HG03060 (cell line): ENCODE results near the gene PPP1R37.

Source experiments
- ATAC-seq: cut with Tn5 transposase; IDR thresholded peaks from one replicate; pipeline ENCODE4 v1.9.1; 2021; ENCODE audit warnings: low read depth, moderate number of reproducible peaks; ENCODE audit not compliant: unreplicated experiment

PPP1R37 gene

GRCh38 chr19:45092747-45093678 is at the start of gene PPP1R37:
TSS of gene PPP1R37 (plus strand) at chr19:45093179. CDS start at chr19:45093326, 147 bp downstream.
- peak; percentile 42 for ATAC-seq

DNA sequence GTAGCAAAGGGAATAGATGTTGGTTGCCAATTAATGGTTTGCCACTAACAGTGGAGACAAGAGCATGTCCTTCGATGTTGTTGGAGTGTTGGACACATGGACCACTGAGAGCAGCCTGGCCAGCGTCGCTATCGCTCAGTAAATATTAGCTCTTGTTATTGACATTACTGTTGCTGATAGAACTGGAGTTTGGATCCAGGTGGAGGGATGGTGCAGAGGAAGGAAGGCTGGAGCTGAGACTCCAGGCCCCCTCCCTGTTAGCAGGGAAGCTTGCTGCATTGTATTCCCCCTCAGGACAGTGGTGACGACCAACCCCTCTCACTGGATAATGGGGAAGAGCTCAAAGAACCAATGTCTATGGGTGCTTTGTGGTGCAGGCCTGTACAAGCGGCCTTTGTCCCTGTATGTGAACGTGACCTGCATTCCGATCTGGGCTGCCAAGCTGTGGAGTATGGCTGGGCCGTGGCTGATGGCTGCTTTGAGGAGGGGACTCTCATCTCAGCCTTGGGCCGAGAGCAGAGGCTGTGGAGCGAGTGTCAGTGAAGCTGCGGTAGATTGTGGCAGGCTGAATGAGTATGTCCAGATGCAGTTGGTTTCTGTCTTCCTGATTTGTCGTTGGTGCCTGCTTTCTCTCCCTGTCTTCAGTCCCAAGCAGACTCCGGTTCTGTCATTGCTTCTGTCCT is 47.2 kb upstream of the PPP1R37 start:
- no peak for ATAC-seq

DNA sequence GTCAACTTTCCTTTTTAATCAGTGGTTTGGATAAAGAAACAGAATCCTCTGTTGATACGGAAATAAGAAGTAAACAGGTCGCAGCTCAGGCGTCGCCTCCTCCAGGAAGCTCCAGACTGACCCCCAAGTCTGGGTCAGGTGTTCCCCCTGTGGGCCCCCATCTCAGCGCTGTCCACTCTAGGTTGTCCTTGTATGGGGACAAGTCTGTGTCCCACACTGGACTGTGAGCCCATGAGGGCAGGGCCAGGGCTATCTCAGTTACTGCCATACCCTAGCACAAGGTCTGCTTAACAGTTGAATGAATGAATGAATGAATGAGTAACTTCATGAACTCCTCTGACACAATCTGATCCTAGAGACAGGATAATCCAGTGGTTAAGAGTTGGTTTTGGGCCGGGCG is 46.6 kb upstream of the PPP1R37 start:
- no peak for ATAC-seq

- no peak for ATAC-seq
These were observed 45.7 kb upstream of the PPP1R37 start for GRCh38 chr19:45047188-45047797.

DNA sequence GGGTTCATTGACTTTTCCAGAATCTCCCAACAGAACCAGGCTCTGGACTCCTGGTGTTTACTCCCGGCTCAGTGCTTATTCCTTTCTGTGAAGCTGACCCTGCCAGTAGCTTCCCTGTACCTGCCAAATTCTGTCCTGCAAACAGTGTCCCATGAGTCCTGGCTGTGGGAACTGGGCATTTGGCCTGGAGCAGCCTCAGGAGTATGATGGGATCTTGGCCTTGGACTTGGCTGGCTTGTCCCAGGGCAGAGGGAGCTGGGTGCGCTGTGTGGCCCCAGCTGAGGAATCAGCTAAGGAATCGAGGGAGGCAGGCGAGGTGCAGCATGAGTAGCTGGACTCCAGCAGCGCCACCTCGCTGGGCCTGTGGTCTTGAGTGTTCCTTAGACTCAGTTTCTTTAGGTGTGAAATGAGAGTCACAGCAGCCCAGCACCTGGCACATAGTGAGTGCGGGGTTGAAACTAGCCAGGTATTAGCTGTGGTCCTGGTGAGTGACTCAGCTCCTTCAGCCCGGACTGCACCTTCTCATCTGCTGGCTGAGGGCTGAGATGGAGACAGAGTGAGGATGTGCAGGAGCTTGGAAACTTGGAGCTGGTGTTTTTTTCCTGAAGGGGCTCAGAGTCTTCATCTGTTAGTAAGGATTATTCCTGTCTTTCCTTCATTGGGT is 43.8 kb upstream of the PPP1R37 start:
- no peak for ATAC-seq

DNA sequence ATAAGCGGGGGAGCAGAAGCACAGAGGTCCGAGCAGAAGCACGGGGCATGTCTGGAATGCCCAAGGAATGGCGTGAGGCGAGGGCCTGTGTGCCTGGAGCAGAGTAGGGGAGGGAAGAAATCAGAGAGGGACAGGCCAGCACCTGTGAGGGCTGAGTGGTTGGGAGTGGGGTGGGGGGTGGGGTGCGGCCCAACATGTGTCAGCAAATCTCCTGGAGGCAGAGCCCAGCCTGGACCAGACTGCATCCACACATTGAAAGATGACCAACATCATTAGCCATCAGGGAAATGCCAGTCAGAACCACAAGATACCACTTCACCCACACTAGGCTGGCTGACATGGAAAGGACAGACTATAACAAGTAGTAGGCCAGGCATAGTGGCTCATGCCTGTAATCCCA is 42.9 kb upstream of the PPP1R37 start:
- ATAC-seq = no peak

GRCh38 chr19:45051929-45052579 is 40.9 kb upstream of the PPP1R37 start:
- no peak for ATAC-seq

GRCh38 chr19:45056831-45057230 is 36.1 kb upstream of the PPP1R37 start:
- ATAC-seq = no peak

GRCh38 chr19:45057444-45057843 is 35.5 kb upstream of the PPP1R37 start:
- ATAC-seq = no peak

DNA sequence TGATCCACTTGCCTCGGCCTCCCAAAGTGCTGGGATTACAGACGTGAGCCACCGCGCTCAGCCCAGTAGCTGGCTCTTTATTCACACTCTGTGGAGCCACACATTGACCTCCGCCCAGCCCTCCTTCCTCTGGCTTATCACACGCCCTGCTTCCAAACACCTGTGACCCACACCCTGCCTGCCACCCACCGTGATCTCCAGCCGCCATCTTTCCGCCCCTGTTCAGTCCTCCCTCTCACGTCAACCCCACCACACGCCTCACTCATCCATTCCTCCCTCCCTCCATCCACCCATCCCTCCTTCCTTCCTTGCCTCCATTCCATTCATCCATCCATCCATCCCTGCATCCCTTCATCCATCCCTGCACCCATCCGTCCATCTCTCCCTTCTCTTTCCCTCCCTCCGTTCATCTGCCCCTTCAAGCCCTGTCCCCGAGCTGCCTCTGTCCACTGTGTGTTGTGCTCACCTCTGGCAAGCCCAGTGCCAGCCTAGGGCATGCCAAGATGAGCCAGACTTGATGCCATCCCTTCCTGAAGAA is 34.3 kb upstream of the PPP1R37 start:
- no peak for ATAC-seq

DNA sequence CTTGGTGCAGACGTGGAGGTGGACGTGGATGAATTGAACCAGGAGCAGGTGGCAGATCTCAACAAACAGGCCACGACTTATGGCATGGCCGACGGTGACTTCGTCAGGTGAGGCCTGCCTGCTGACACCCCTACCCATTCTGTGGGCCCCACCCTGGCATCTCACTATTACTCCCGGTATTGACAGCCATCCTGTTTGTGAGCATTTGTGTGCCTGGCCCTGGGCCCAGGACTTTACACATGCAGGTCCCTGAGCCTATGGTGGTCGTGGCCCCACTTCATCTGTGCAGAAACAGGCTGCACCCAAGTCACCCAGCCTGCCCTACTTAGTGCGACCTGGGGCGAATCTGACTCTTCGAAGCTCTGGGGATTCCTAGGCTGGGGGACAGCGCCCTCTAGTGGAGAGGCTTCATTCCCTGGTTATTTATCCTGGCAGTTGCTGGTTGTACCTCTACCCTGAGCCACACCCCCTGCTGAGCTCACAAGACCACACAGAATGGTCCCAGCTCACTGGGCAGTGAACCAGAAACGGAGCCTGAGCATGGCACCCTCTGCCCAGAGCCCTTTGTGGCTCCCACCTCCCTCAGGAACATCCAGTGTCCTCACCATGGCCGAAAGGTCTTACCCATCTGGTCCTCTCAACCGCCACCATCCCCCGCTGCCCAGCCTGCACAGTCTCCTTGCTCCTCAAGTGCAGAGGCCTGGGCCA is 33.6 kb upstream of the PPP1R37 start:
- no peak for ATAC-seq

DNA sequence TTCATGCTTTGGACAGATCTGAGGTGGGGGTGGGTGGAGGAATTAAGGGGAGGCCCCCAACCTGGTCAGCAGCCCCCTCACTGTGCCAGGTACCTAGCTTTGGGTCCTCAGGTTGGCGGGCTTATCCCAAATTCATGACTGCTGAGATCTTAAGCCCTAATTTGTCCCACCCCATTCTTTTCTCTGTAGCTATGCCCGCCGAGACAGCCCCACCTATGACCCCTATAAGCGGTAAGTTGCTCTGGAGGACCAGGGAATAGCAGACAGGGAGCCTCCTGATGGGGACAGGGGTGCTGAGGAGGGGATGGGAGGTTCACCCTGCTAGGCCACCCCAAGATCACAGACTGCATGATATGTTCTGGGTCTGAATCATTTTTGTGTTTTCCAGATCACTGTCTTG is 31.0 kb upstream of the PPP1R37 start:
- no peak for ATAC-seq

GRCh38 chr19:45063851-45064801 is 28.9 kb upstream of the PPP1R37 start:
- no peak for ATAC-seq

GRCh38 chr19:45066921-45067661 is 25.9 kb upstream of the PPP1R37 start:
- ATAC-seq = no peak

DNA sequence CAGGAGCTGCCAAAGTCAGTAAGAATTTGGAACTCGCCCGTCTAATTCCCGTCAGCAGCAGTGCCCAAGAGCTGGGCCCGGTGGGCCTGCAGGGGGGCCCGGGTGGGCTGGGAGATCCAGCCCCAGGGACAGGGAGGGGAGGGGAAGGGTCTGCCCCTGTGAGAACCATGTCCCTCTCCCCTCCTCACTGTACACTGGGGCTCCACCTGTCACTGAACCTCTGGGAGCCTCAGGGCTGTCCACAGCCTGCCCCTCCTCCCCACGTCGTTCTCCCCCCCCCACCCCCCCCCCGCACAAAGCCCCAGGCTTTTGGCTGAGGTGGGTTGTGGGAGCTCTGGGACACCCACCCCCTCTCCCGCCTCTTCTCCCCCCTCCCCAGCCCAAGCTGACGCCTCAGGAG is 24.9 kb upstream of the PPP1R37 start:
- no peak for ATAC-seq

GRCh38 chr19:45069056-45069455 is 23.9 kb upstream of the PPP1R37 start:
- ATAC-seq = no peak

DNA sequence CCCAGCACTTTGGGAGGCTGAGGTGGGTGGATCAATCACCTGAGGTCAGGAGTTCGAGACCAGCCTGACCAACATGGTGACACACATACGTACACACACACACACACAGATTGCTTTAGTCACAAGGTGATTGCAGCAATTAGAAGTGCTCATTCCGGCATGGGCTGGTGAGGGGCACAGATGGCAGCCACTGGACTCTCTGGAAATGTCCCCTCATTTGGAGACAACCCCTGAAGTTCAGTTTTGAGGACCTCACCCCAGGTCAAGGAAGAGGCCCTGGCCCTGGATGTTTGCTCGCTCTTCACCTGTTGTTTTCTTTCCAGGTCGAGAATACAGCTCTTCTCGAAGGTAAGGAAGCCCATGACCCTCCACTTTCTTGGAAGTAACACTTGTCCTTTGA is 22.8 kb upstream of the PPP1R37 start:
- no peak for ATAC-seq
